Colonic mucosa (tissue), 4 donors: ENCODE measurements around the gene DAO. TPM values are rescaled to one million over a fixed set of nuclear protein-coding genes. Genes with fewer than 3 reads are reported as not detected.
A peak's percentile ranks its signal among the peaks of the same experiment; 100 is the strongest.

ENCODE experiments used
- DNase-seq: peaks from one replicate; pipeline ENCODE4 v3.0.0-alpha.2; 2020
- H3K27ac ChIP-seq: fragments of 200-600 bp; one replicate; pipeline ENCODE4 v1.8.0; 2021
- H3K27me3 ChIP-seq: fragments of 200-600 bp; one replicate; pipeline ENCODE4 v1.8.0; 2021
- H3K36me3 ChIP-seq: fragments of 200-600 bp; one replicate; pipeline ENCODE4 v1.8.0; 2021
- H3K4me1 ChIP-seq: fragments of 200-600 bp; one replicate; pipeline ENCODE4 v1.8.0; 2021; ENCODE audit warnings: mild to moderate bottlenecking
- H3K4me3 ChIP-seq: fragments of 200-600 bp; one replicate; pipeline ENCODE4 v1.8.0; 2021
- H3K9ac ChIP-seq, 2 donors: one replicate each; pipeline ENCODE4 v1.7.0; 2013; ENCODE audit warnings: control low read depth in 2 of 2, low read depth in 2 of 2, low read length in 2 of 2
- H3K9me3 ChIP-seq: fragments of 200-600 bp; one replicate; pipeline ENCODE4 v1.8.0; 2021
- intact Hi-C: fragments of 100-400 bp; cut with DNase I; formaldehyde crosslinking; loops from one replicate; pipeline ENCODE4 v1.14.1; 2022
- total RNA-seq, 2 donors: library from RNA; stranded (reverse); fragmentation: NEBNext Ultra II Directional in 1 of 2; extraction: Animal tissue kit (Norgen Biotek cat#: 25700) in 1 of 2; gene quantifications; one replicate each; pipeline ENCODE4 v1.2.1, GENCODE V29; 2021
- TF ChIP-seq, protein P1 (sequence below): fragments of 200-600 bp; IDR thresholded peaks from one replicate; pipeline ENCODE4 v1.8.0; 2022; ENCODE audit warnings: antibody characterized with exemption, mild to moderate bottlenecking
- donor health status: healthy.
- donor health status: DM: no; HTN: no; CAD: no.
- donor health status: DM: no; HTN: no; CAD: no.

The DAO gene
- total RNA-seq, 2 donors from 2014 or later = 2.2 to 2.4 TPM

DNA sequence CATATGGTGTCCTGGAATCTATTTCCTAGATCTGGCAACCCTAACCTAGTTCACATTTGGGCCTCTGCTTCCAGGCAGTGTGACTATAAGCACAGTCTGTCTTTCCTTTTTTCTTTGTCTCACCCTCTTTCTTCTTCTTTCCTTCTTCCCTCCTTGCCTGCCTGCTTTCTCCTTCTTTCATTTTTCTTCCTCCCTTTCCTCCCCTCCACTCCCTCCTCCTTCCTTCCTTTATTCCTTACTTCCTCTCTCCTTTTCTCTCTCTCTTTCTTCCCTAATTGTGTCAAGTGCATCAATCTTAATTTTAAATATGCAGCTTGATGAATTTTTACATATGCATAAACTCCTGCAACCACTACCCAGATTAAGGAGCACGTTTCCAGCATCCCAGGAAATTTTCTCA is 4.6 kb upstream of the DAO start:
- Histone ChIP-seq H3K9ac (no peak overlapping the region), H3K4me1 (no peaks in the 10 kb centered on the region)
- intact Hi-C loops = no loop called here

DNA sequence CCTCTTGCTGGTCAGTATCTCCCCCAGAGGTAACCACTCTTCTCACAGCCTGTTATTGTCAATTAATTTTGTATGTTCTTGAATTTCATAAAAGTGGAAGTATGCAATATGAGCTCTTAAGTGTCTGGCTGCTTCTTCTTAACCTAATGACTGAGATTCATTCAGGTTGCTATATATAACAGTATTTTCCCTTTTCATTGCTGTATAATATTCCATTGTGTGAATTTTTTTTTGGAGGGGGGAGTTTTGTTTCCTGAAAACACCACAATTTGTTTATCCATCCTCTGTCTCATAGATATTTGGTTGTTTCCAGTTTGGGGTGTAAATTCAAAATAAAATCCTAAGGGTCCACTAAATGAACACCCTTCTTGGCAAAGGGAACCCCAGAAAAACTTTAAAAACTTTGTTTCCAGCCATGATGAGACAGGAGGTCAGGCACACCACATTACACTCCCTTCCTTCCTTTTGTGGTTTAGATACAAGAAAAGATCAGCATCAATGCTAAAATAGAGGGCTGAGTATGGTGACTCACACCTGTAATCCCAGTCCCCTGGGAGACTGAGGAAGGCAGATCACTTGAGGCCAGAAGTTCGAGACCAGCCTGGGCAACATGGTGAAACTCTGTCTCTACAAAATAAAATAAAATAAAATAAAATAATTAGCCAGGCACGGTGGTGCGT is 4.1 kb upstream of the DAO start:
- Histone ChIP-seq H3K36me3 (no peaks in the 10 kb centered on the region), H3K9me3 (no peaks in the 10 kb centered on the region), H3K9ac (no peak overlapping the region), H3K4me1 (no peaks in the 10 kb centered on the region), H3K27ac (no peak overlapping the region), H3K4me3 (no peak overlapping the region), H3K27me3 (no peaks in the 10 kb centered on the region)
- intact Hi-C loops = no loop called here
- no peak for DNase-seq
- TF ChIP-seq, protein P1, sequence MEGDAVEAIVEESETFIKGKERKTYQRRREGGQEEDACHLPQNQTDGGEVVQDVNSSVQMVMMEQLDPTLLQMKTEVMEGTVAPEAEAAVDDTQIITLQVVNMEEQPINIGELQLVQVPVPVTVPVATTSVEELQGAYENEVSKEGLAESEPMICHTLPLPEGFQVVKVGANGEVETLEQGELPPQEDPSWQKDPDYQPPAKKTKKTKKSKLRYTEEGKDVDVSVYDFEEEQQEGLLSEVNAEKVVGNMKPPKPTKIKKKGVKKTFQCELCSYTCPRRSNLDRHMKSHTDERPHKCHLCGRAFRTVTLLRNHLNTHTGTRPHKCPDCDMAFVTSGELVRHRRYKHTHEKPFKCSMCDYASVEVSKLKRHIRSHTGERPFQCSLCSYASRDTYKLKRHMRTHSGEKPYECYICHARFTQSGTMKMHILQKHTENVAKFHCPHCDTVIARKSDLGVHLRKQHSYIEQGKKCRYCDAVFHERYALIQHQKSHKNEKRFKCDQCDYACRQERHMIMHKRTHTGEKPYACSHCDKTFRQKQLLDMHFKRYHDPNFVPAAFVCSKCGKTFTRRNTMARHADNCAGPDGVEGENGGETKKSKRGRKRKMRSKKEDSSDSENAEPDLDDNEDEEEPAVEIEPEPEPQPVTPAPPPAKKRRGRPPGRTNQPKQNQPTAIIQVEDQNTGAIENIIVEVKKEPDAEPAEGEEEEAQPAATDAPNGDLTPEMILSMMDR = no peak

More for the DNA sequence above, 4.6 kb upstream of the DAO start:
- H3K4me3 ChIP-seq = no peak overlapping the region
- H3K27ac ChIP-seq = no peak overlapping the region
- no peaks in the 10 kb centered on the region for H3K27me3 ChIP-seq
- no peaks in the 10 kb centered on the region for H3K9me3 ChIP-seq
- TF ChIP-seq, protein P1 = no peak
- no peak for DNase-seq
- no peaks in the 10 kb centered on the region for H3K36me3 ChIP-seq

DNA sequence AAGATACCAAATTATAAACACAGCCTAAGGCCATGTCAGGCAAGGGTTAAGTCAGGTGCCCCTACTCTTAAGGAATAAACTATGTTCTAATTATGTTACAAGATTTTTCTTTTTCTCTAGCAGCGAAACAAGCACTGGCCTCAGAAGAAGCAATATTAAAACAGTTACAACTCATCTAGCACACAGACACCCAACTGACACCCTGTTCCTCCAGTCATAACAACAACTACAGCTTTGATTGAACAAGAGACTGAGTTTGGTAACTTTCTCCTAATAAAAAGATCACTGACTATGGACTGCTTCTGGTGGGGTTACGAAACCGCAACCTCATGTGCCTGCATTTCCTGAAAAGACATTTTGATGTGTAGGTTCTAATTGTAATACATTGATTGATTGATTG is 3.3 kb upstream of the DAO start:
- H3K36me3 ChIP-seq = no peaks in the 10 kb centered on the region
- H3K9me3 ChIP-seq = no peaks in the 10 kb centered on the region
- no peak overlapping the region for H3K4me3 ChIP-seq
- no peak overlapping the region for H3K9ac ChIP-seq
- H3K27ac ChIP-seq = no peak overlapping the region
- TF ChIP-seq, protein P1 = no peak
- H3K4me1 ChIP-seq = no peaks in the 10 kb centered on the region
- H3K27me3 ChIP-seq = no peaks in the 10 kb centered on the region
- no peak for DNase-seq
- intact Hi-C loops = no loop called here

DNA sequence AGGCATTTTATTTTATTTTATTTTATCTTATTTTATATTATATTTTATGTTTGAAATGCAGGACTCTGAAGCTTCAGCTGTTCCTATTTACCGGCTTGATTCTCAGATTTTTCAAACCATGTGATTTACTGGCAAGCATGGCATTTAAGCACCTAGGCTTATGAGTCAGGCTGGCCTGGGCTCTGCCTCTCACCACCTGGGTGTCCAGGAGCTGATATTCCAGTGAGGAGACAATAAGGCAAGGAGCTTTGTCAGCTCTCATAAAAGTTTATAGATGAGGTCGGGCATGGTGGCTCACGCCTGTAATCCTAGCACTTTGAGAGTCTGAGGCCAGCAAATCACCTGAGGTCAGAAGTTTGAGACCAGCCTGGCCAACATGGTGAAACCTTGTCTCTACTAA is 2.1 kb downstream of the DAO start:
- TF ChIP-seq, protein P1 = no peak
- no peaks in the 10 kb centered on the region for H3K36me3 ChIP-seq
- no peaks in the 10 kb centered on the region for H3K9me3 ChIP-seq
- intact Hi-C loops = loop anchor here (5.0 kb wide), 1 partner anchor 210 kb away; the partner anchor contains the start of gene ALKBH2
- no peak for DNase-seq
- no peaks in the 10 kb centered on the region for H3K27me3 ChIP-seq
- no peak overlapping the region for H3K9ac ChIP-seq
- H3K4me1 ChIP-seq = no peaks in the 10 kb centered on the region
- H3K27ac ChIP-seq = no peak overlapping the region
- no peak overlapping the region for H3K4me3 ChIP-seq

DNA sequence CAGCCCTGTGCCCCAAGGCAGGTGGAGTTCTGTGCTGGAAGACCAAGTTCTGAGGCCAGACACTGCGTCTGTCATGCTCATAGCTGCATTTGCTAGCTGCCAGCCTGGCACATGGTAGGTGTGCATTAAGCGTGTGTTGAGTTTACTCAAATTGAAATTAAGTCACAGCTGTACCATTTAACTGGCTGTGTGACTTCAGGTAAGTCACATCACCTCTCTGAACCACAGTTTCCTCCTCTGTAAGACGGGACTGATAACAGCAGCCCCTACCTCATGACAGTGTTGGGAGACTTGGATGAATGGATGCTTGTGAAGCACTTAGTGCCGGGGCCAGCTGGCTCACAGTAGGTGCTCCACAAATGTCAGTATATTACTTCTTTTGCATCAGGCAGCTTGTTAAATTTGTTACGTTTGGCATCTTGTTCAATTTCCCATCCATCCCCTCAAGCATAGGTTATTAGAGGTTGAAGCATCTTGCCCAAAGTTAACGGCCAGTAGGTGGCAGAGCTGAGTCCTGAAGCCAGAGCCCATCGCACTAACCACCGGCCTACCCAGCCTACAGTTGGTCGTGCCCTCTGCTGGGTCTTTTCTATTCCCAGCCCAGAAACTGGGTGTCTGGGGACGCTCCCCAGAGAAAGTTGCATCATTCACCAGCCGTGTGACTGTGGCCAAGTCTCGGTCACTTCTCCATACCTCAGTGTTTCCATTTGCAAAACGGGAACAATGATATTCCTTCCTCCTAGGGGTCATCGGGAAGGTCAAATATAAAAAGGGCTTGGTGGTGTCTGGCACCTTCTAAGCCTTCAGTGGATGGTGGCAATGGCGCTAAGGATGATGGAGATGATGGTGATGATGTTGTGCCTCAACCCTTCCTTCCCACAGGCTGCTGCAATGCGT is 4.5 kb downstream of the DAO start:
- Histone ChIP-seq H3K27me3 (no peaks in the 10 kb centered on the region), H3K9me3 (no peaks in the 10 kb centered on the region), H3K4me1 (no peaks in the 10 kb centered on the region), H3K27ac (no peak overlapping the region), H3K36me3 (no peaks in the 10 kb centered on the region), H3K9ac (no peak overlapping the region), H3K4me3 (no peak overlapping the region)
- DNase-seq = peak; percentile 66
- intact Hi-C loops = loop anchor here (2.0 to 5.0 kb wide), 2 partner anchors 66 to 208 kb away; partner anchors contain the start of gene ALKBH2
- TF ChIP-seq, protein P1 = peak; percentile 70
